ENCODE data around the gene TXNRD1.

The TXNRD1 gene

DNA sequence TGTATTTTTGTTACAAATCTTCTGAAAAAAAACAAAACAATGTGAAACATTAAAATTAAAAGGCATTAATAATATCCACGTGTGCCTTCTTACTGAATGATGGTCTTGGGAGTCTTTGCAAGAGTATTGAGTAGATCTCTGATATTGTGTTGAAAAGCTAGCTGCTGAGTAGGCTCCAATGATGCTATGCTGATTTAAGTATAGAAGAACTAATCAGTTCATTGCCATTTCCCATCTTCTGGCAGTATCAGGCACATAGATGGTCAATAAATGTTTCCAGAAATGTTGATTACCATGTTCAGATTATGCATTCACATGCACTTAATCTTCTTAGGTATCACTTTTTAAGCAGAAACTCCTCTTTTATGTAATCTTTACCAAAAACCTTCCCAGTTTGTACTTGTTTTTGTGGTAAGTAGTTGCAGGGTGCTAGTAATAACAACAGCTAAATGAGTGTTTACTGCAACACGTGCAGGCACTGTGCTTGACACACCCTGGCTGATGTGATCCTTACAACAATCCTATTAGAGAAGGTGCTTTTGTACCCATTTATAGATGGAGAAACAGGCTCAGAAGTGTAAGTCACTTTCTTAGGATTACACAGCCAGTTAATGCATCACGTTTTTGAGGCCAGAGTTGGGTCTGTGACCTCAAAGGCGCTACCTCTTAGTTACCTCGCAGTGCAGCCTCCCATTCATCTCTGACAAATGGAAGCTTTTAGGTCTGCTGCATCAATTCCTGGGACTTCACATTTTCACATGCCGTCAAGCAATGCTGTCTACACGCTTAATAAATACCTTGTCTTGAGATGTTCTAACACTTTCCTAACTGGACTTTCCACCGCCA, 134.9 kb downstream of the TXNRD1 start:
- TF ChIP-seq ARNTL (CRISPR knock-in tag; IDR thresholded peaks at IDR 0.05; ENCODE audit: borderline replicate concordance, low read depth) (no peak), ZNF8 (CRISPR knock-in tag; IDR thresholded peaks at IDR 0.05) (no peak), GLIS3 (CRISPR knock-in tag; IDR thresholded peaks at IDR 0.05) (no peak), OSR1 (CRISPR knock-in tag; IDR thresholded peaks at IDR 0.05) (no peak), CSDC2 (CRISPR knock-in tag; IDR thresholded peaks at IDR 0.05) (no peak), ISL1 (CRISPR knock-in tag; IDR thresholded peaks at IDR 0.05) (no peak), ZFP30 (CRISPR knock-in tag; IDR thresholded peaks at IDR 0.05) (no peak), BACH2 (CRISPR knock-in tag; IDR thresholded peaks at IDR 0.05; ENCODE audit: borderline replicate concordance) (no peak), TOX (CRISPR knock-in tag; IDR thresholded peaks at IDR 0.05; ENCODE audit: borderline replicate concordance) (no peak), TCF4 (CRISPR knock-in tag; IDR thresholded peaks at IDR 0.05; ENCODE audit: borderline replicate concordance) (no peak), ESRRG (CRISPR knock-in tag; IDR thresholded peaks at IDR 0.05) (no peak), ZNF70 (CRISPR knock-in tag; IDR thresholded peaks at IDR 0.05) (no peak)
- TF ChIP-seq, protein P1, sequence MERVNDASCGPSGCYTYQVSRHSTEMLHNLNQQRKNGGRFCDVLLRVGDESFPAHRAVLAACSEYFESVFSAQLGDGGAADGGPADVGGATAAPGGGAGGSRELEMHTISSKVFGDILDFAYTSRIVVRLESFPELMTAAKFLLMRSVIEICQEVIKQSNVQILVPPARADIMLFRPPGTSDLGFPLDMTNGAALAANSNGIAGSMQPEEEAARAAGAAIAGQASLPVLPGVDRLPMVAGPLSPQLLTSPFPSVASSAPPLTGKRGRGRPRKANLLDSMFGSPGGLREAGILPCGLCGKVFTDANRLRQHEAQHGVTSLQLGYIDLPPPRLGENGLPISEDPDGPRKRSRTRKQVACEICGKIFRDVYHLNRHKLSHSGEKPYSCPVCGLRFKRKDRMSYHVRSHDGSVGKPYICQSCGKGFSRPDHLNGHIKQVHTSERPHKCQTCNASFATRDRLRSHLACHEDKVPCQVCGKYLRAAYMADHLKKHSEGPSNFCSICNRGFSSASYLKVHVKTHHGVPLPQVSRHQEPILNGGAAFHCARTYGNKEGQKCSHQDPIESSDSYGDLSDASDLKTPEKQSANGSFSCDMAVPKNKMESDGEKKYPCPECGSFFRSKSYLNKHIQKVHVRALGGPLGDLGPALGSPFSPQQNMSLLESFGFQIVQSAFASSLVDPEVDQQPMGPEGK (CRISPR knock-in tag; IDR thresholded peaks at IDR 0.05; ENCODE audit: borderline replicate concordance) = no peak
- TF ChIP-seq, protein P2, sequence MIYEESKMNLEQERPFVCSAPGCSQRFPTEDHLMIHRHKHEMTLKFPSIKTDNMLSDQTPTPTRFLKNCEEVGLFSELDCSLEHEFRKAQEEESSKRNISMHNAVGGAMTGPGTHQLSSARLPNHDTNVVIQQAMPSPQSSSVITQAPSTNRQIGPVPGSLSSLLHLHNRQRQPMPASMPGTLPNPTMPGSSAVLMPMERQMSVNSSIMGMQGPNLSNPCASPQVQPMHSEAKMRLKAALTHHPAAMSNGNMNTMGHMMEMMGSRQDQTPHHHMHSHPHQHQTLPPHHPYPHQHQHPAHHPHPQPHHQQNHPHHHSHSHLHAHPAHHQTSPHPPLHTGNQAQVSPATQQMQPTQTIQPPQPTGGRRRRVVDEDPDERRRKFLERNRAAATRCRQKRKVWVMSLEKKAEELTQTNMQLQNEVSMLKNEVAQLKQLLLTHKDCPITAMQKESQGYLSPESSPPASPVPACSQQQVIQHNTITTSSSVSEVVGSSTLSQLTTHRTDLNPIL (CRISPR knock-in tag; IDR thresholded peaks at IDR 0.05; ENCODE audit: low read depth) = no peak
- ATAC-seq = no peak

- TF ChIP-seq, protein P1 (CRISPR knock-in tag; IDR thresholded peaks at IDR 0.05; ENCODE audit: borderline replicate concordance) = no peak
- TF ChIP-seq ZNF565 (CRISPR knock-in tag; conservative IDR thresholded peaks at IDR 0.05; ENCODE audit: low read depth) (no peak), ISL1 (CRISPR knock-in tag; IDR thresholded peaks at IDR 0.05) (no peak), RARB (CRISPR knock-in tag; IDR thresholded peaks at IDR 0.05) (no peak), BACH2 (CRISPR knock-in tag; IDR thresholded peaks at IDR 0.05; ENCODE audit: borderline replicate concordance) (no peak), ZNF70 (CRISPR knock-in tag; IDR thresholded peaks at IDR 0.05) (no peak), SNAI2 (CRISPR knock-in tag; IDR thresholded peaks at IDR 0.05) (no peak), POU6F1 (CRISPR knock-in tag; IDR thresholded peaks at IDR 0.05; ENCODE audit: borderline replicate concordance, low read depth) (no peak), TSHZ2 (CRISPR knock-in tag; IDR thresholded peaks at IDR 0.05) (no peak), ZNF8 (CRISPR knock-in tag; IDR thresholded peaks at IDR 0.05) (no peak), CSDC2 (CRISPR knock-in tag; IDR thresholded peaks at IDR 0.05) (no peak), GLIS3 (CRISPR knock-in tag; IDR thresholded peaks at IDR 0.05) (no peak), ESRRG (CRISPR knock-in tag; IDR thresholded peaks at IDR 0.05) (no peak), ARNTL (CRISPR knock-in tag; IDR thresholded peaks at IDR 0.05; ENCODE audit: borderline replicate concordance, low read depth) (no peak)
- TF ChIP-seq, protein P2 (CRISPR knock-in tag; IDR thresholded peaks at IDR 0.05; ENCODE audit: low read depth) = no peak
- no peak for ATAC-seq
These were observed 135.7 kb downstream of the TXNRD1 start for GRCh38 chr12:104351057-104351983.

Measured in SK-N-SH treated with all-trans-retinoic acid at 6 μM for 48 hours (cell line).